Measurements from ENCODE around the gene CCDC184. TPM values are rescaled to one million over a fixed set of nuclear protein-coding genes. Genes with fewer than 3 reads are reported as not detected.

The CCDC184 gene
- total and polyA plus RNA-seq, 2 of the 13 experiments (the other 11 are each of a cell fraction or from before 2014, with no cell fraction given), result not detected

GRCh38 chr12:48157018-48157888 is 26.2 kb upstream of the CCDC184 start, which contains the start of gene ASB8 (continued):
- TF ChIP-seq, protein P1, sequence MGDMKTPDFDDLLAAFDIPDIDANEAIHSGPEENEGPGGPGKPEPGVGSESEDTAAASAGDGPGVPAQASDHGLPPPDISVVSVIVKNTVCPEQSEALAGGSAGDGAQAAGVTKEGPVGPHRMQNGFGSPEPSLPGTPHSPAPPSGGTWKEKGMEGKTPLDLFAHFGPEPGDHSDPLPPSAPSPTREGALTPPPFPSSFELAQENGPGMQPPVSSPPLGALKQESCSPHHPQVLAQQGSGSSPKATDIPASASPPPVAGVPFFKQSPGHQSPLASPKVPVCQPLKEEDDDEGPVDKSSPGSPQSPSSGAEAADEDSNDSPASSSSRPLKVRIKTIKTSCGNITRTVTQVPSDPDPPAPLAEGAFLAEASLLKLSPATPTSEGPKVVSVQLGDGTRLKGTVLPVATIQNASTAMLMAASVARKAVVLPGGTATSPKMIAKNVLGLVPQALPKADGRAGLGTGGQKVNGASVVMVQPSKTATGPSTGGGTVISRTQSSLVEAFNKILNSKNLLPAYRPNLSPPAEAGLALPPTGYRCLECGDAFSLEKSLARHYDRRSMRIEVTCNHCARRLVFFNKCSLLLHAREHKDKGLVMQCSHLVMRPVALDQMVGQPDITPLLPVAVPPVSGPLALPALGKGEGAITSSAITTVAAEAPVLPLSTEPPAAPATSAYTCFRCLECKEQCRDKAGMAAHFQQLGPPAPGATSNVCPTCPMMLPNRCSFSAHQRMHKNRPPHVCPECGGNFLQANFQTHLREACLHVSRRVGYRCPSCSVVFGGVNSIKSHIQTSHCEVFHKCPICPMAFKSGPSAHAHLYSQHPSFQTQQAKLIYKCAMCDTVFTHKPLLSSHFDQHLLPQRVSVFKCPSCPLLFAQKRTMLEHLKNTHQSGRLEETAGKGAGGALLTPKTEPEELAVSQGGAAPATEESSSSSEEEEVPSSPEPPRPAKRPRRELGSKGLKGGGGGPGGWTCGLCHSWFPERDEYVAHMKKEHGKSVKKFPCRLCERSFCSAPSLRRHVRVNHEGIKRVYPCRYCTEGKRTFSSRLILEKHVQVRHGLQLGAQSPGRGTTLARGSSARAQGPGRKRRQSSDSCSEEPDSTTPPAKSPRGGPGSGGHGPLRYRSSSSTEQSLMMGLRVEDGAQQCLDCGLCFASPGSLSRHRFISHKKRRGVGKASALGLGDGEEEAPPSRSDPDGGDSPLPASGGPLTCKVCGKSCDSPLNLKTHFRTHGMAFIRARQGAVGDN (CRISPR knock-in tag; IDR thresholded peaks at IDR 0.05), result peak; percentile 96
- TF ChIP-seq, protein P2, sequence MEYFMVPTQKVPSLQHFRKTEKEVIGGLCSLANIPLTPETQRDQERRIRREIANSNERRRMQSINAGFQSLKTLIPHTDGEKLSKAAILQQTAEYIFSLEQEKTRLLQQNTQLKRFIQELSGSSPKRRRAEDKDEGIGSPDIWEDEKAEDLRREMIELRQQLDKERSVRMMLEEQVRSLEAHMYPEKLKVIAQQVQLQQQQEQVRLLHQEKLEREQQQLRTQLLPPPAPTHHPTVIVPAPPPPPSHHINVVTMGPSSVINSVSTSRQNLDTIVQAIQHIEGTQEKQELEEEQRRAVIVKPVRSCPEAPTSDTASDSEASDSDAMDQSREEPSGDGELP (IDR thresholded peaks at IDR 0.05; ENCODE audit: borderline replicate concordance, low read depth), result 0 out of 2 replicates have a peak, but pooled peaks have one; percentile 1
- TF ChIP-seq MXI1 (IDR thresholded peaks at IDR 0.05; ENCODE audit: borderline replicate concordance, low read depth, low read length) (peak; percentile 54; the same call in 1 of the 3 replicates), ZNF460 (CRISPR knock-in tag; IDR thresholded peaks at IDR 0.05; ENCODE audit: borderline replicate concordance) (no peak), SMAD9 (CRISPR knock-in tag; IDR thresholded peaks at IDR 0.05) (no peak), HES4 (CRISPR knock-in tag; IDR thresholded peaks at IDR 0.05; ENCODE audit: borderline replicate concordance) (no peak), SP4 (CRISPR knock-in tag; IDR thresholded peaks at IDR 0.05) (no peak), ZNF547 (CRISPR knock-in tag; IDR thresholded peaks at IDR 0.05) (no peak; the same call in 1 of the 2 replicates), NR2F2 (IDR thresholded peaks at IDR 0.05; ENCODE audit: borderline replicate concordance, low read depth) (no peak), ZFY (CRISPR knock-in tag; IDR thresholded peaks at IDR 0.05) (peak; percentile 84), SALL2 (CRISPR knock-in tag; IDR thresholded peaks at IDR 0.05) (peak; percentile 46), ZNF549 (CRISPR knock-in tag; IDR thresholded peaks at IDR 0.05) (no peak), ZNF775 (CRISPR knock-in tag; IDR thresholded peaks at IDR 0.05; ENCODE audit: borderline replicate concordance) (no peak), ZMYM3 (CRISPR knock-in tag; IDR thresholded peaks at IDR 0.05) (peak; percentile 39; the same call in 1 of the 2 replicates), SIN3B (IDR thresholded peaks at IDR 0.05; ENCODE audit: low read length) (no peak), ZNF441 (CRISPR knock-in tag; IDR thresholded peaks at IDR 0.05; ENCODE audit: borderline replicate concordance) (no peak), ZNF205 (CRISPR knock-in tag; IDR thresholded peaks at IDR 0.05) (0 out of 2 replicates have a peak, but pooled peaks have one; percentile 9), ZNF790 (CRISPR knock-in tag; IDR thresholded peaks at IDR 0.05; ENCODE audit: borderline replicate concordance) (no peak), ZNF30 (CRISPR knock-in tag; IDR thresholded peaks at IDR 0.05) (no peak), FOSL1 (CRISPR knock-in tag; IDR thresholded peaks at IDR 0.05; ENCODE audit: borderline replicate concordance) (no peak), HOXD1 (CRISPR knock-in tag; IDR thresholded peaks at IDR 0.05) (no peak), RXRA (CRISPR knock-in tag; IDR thresholded peaks at IDR 0.05) (peak; percentile 45; the same call in 1 of the 2 replicates), GABPB1 (CRISPR knock-in tag; IDR thresholded peaks at IDR 0.05) (peak; percentile 99), TAF15 (IDR thresholded peaks at IDR 0.05; ENCODE audit: low read depth, low read length, poor library complexity, severe bottlenecking) (peak; percentile 59), NFYB (CRISPR knock-in tag; IDR thresholded peaks at IDR 0.05) (peak; percentile 27; the same call in 1 of the 2 replicates), ZNF143 (CRISPR knock-in tag; IDR thresholded peaks at IDR 0.05) (no peak), ZNF263 (CRISPR knock-in tag; IDR thresholded peaks at IDR 0.05) (peak; percentile 37; the same call in 1 of the 2 replicates)
